ENCODE measurements around the gene ERC1. TPM values are rescaled to one million over a fixed set of nuclear protein-coding genes. Genes with fewer than 3 reads are reported as not detected.

ERC1 gene
- total and polyA plus RNA-seq, 2 of the 4 experiments (the other 2 are of a cell fraction) = 11.6 to 25.6 TPM

DNA sequence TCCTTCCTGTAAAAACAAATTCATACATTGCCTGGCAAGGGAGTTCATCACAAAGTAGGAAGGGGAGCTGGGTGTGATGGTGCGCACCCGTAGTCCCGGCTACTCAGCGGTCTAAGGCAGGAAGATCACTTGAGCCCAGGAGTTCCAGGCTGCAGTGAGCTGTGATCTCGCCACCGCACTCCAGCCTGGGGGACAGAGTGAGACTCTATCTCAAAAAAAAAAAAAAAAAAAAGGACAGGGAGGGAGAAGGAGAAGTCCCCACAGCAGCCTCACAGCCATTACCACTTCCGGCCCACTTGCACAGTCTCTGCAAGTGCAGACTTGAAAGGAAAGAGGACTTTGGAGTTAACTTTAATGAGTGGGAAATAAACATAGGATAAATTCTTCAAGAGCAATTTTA lies 482.4 kb downstream of the ERC1 start:
- intact Hi-C loops (cut with micrococcal nuclease) = no loop called here
- H2AFZ ChIP-seq (replicated peaks; ENCODE audit: low read length, poor library complexity) = no peak overlapping the region
- H2AK5ac ChIP-seq (ENCODE audit: low read depth, low read length) = peak overlapping the region; percentile 98
- H3K9me1 ChIP-seq (ENCODE audit: insufficient read depth, low read length) = peaks cover 7% of the 10 kb centered on the region; the same call in 1 of the 2 replicates
- peak overlapping the region; percentile 98 for H2BK120ac ChIP-seq (ENCODE audit: low read depth, low read length)
- peak overlapping the region; percentile 96 for H4K91ac ChIP-seq (ENCODE audit: insufficient read depth, low read depth, low read length)
- dilution Hi-C loops (cut with HindIII; ENCODE audit: low sequenced_read_pairs, unreplicated experiment) = no loop called here
- H3K27me3 ChIP-seq (ENCODE audit: control insufficient read depth, insufficient read depth, low read length) = no peaks in the 10 kb centered on the region
- H2AK9ac ChIP-seq (replicated peaks; ENCODE audit: low read depth, low read length, poor library complexity) = peak overlapping the region; percentile 35
- H4K5ac ChIP-seq (ENCODE audit: low read depth, low read length) = peak overlapping the region; percentile 51; the same call in 1 of the 2 replicates
- no CpG with 5 or more reads among the region's 7 CpGs for WGBS, 2 experiments (ENCODE audit: extremely low coverage in 2 of 2, insufficient read length in 1 of 2)
- CTCF ChIA-PET = interaction anchor here (2.0 kb wide), 1 partner anchor 355 kb away, joined by 11 read pairs; no protein-coding TSS in a partner anchor
- ATAC-seq (ENCODE audit: low read depth) (no peak), DNase-seq (no peak)
- no TSS peak for BruUV-seq (replicated peaks)
- peak overlapping the region; percentile 7; the same call in 1 of the 2 replicates for H3K9ac ChIP-seq (ENCODE audit: low read depth, low read length)
- H3K56ac ChIP-seq (ENCODE audit: extremely low read depth, insufficient read depth, low read length) = peak overlapping the region; percentile 83
- H2BK20ac ChIP-seq (ENCODE audit: low read depth, low read length) = peak overlapping the region; percentile 97
- H4K20me1 ChIP-seq (ENCODE audit: insufficient read depth, low read length) = peaks cover 3% of the 10 kb centered on the region; the same call in 1 of the 2 replicates
- H3K4me3 ChIP-seq (ENCODE audit: insufficient read depth, low read depth, low read length) = no peak overlapping the region
- in situ Hi-C loops (cut with MboI; ENCODE audit: low sequenced_read_pairs) = no loop called here
- H3K23ac ChIP-seq (ENCODE audit: low read depth, low read length) = peak overlapping the region; percentile 49
- peak overlapping the region; percentile 97 for H3K18ac ChIP-seq (ENCODE audit: low read depth, low read length)
- H4K8ac ChIP-seq (ENCODE audit: low read depth in 2 of 2, low read length in 2 of 2) = peak overlapping the region; percentile 93 to 96
- peak overlapping the region; percentile 97 for H3K14ac ChIP-seq (replicated peaks; ENCODE audit: low read depth, low read length)
- H3K9me3 ChIP-seq (ENCODE audit: control insufficient read depth, insufficient read depth, low read length) = no peaks in the 10 kb centered on the region
- peaks cover 15% of the 10 kb centered on the region for H3K4me1 ChIP-seq (ENCODE audit: control insufficient read depth, insufficient read depth, low read length)
- no peaks in the 10 kb centered on the region for H3K36me3 ChIP-seq (ENCODE audit: control insufficient read depth, insufficient read depth, low read length)
- TF ChIP-seq, protein P1, sequence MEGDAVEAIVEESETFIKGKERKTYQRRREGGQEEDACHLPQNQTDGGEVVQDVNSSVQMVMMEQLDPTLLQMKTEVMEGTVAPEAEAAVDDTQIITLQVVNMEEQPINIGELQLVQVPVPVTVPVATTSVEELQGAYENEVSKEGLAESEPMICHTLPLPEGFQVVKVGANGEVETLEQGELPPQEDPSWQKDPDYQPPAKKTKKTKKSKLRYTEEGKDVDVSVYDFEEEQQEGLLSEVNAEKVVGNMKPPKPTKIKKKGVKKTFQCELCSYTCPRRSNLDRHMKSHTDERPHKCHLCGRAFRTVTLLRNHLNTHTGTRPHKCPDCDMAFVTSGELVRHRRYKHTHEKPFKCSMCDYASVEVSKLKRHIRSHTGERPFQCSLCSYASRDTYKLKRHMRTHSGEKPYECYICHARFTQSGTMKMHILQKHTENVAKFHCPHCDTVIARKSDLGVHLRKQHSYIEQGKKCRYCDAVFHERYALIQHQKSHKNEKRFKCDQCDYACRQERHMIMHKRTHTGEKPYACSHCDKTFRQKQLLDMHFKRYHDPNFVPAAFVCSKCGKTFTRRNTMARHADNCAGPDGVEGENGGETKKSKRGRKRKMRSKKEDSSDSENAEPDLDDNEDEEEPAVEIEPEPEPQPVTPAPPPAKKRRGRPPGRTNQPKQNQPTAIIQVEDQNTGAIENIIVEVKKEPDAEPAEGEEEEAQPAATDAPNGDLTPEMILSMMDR (conservative IDR thresholded peaks at IDR 0.05; ENCODE audit: low read depth, low read length) = no peak
- no peak for TF ChIP-seq RAD21 (IDR thresholded peaks at IDR 0.05; ENCODE audit: low read length)
- TF ChIP-seq, protein P2, sequence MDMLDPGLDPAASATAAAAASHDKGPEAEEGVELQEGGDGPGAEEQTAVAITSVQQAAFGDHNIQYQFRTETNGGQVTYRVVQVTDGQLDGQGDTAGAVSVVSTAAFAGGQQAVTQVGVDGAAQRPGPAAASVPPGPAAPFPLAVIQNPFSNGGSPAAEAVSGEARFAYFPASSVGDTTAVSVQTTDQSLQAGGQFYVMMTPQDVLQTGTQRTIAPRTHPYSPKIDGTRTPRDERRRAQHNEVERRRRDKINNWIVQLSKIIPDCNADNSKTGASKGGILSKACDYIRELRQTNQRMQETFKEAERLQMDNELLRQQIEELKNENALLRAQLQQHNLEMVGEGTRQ (IDR thresholded peaks at IDR 0.05; ENCODE audit: low read depth, low read length) = no peak
- TF ChIP-seq BHLHE40 (IDR thresholded peaks at IDR 0.05; ENCODE audit: low read depth, low read length) = no peak
- TF ChIP-seq RCOR1 (IDR thresholded peaks at IDR 0.05; ENCODE audit: insufficient replicate concordance, low read length) = no peak
- peak overlapping the region; percentile 87; the same call in 1 of the 3 replicates for H2BK15ac ChIP-seq (ENCODE audit: low read depth, low read length)
- H3K4ac ChIP-seq (ENCODE audit: low read depth, low read length) = peak overlapping the region; percentile 97
- H3K27ac ChIP-seq (ENCODE audit: insufficient read depth, low read length) = peak overlapping the region; percentile 93
- H2BK5ac ChIP-seq (ENCODE audit: low read depth, low read length, poor library complexity, severe bottlenecking) = peak overlapping the region; percentile 98
- peak overlapping the region; percentile 32; the same call in 1 of the 2 replicates for H3K4me2 ChIP-seq (ENCODE audit: low read depth, low read length)
- peaks cover 6 to 22% of the 10 kb centered on the region in 2 experiments; a peak in 3 of 4 replicates for H3K79me1 ChIP-seq (ENCODE audit: low read depth in 1 of 2, low read length in 2 of 2)
- POLR2A ChIA-PET (ENCODE audit: unreplicated experiment) = interaction anchor here (0.6 kb wide), 1 partner anchor 46 kb away, joined by 4 read pairs; no protein-coding TSS in a partner anchor
